Measurements from ENCODE around the gene UGDH.
"Not testable (repeated sequence)": the region's sequence is repeated elsewhere in the genome, so short reads cannot be mapped to it uniquely, and the experiment has no call there.

Gene UGDH

GRCh38 chr4:39516407-39516966, 10.8 kb downstream of the UGDH start:
- H3K27ac ChIP-seq, result peak overlapping the region; percentile 72
- TF ChIP-seq CTCF (conservative IDR thresholded peaks at IDR 0.05), result no peak

GRCh38 chr4:39515669-39516401, 11.4 kb downstream of the UGDH start:
- peak overlapping the region; percentile 72 for H3K27ac ChIP-seq

- H3K27ac ChIP-seq, result peak overlapping the region; percentile 72
- TF ChIP-seq CTCF (conservative IDR thresholded peaks at IDR 0.05), result no peak
These were observed 12.3 kb downstream of the UGDH start for GRCh38 chr4:39514888-39515401.

- peak overlapping the region; percentile 72 for H3K27ac ChIP-seq
These were observed 13.0 kb downstream of the UGDH start for GRCh38 chr4:39514266-39514665.

DNA sequence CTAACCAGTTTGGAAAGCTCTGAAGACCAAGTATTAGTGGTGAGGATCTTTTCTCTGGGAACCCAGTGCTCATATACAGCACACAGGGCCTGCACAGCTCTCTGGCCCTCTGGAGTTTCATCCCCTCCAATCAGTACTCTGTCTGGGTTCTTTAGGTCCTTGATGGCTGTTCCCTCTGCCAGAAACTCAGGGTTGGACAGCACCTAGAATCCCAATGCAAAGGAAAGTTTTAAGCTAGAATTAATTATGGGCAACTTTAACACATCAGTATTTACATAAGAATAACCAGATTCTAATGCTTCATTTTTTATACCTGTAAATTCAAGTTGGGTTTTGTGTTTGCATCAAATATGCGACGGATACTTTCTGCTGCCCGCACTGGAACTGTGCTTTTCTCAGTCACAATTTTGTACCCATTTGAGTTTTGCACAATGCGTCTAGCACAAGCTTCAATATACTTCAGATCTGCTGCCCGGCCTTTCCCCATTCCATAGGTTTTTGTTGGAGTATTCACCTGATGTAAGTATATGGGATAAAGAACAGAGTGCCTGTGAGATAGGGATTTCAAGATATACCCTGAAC, 16.8 kb downstream of the UGDH start:
- no peak overlapping the region for H3K27ac ChIP-seq
- no peak for TF ChIP-seq CTCF (conservative IDR thresholded peaks at IDR 0.05)

GRCh38 chr4:39505581-39505980, 21.7 kb downstream of the UGDH start:
- H3K27ac ChIP-seq, result no peak overlapping the region
- TF ChIP-seq CTCF (conservative IDR thresholded peaks at IDR 0.05), result no peak

- H3K27ac ChIP-seq, result no peak overlapping the region
- TF ChIP-seq CTCF (conservative IDR thresholded peaks at IDR 0.05), result no peak
These were observed 22.7 kb downstream of the UGDH start for GRCh38 chr4:39504538-39504937.

DNA sequence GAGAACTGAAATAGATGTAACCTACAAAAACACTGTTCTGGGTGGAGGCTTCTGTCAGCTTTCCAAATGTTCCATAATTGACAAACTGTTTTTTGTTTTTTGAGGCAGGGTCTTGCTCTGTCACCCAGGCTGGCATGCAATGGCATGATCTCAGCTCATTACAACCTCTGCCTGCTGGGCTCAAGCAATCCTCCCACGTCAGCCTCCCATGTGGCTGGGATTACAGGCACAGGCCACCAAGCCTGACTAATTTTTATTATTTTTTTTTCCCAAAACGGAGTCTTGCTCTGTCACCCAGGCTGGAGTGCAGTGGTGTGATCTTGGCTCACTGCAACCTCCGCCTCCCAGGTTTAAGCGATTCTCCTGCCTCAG, 24.6 kb downstream of the UGDH start:
- not testable (repeated sequence) for H3K27ac ChIP-seq

- H3K27ac ChIP-seq, result no peak overlapping the region
- TF ChIP-seq CTCF (conservative IDR thresholded peaks at IDR 0.05), result no peak
These were observed 25.1 kb downstream of the UGDH start for GRCh38 chr4:39502019-39502663.
